Kidney (tissue), 14 donors: ENCODE measurements around the gene FLRT1. TPM values are rescaled to one million over a fixed set of nuclear protein-coding genes. Genes with fewer than 3 reads are reported as not detected.

Source experiments
- DNase-seq, 5 donors: peaks; one replicate each; pipeline ENCODE4 v3.0.0-alpha.2; 2013 to 2020
- FAIRE-seq: peaks from 2 replicates; lab custom pipeline; 2012; peaks lifted over from hg19 to GRCh38; lab: Jason Lieb, UNC
- H3K27ac ChIP-seq, 2 donors: one replicate each; pipeline ENCODE4 v1.7.0; 2013; ENCODE audit warnings: low read depth in 2 of 2, low read length in 2 of 2, inconsistent platforms in 1 of 2
- H3K27me3 ChIP-seq: one replicate; pipeline ENCODE4 v1.7.1; 2013; ENCODE audit warnings: low read length, inconsistent platforms; ENCODE audit not compliant: control insufficient read depth, insufficient read depth
- H3K36me3 ChIP-seq, 3 donors: one replicate each; pipeline versions ENCODE4 v1.7.0 to v1.7.1; 2013; ENCODE audit warnings: low read length in 3 of 3, control low read depth in 1 of 3, inconsistent platforms in 1 of 3; ENCODE audit not compliant: insufficient read depth in 3 of 3, control insufficient read depth in 2 of 3
- H3K4me1 ChIP-seq, 3 donors: one replicate each; pipeline versions ENCODE4 v1.7.0 to v1.7.1; 2013; ENCODE audit warnings: low read length in 3 of 3, inconsistent platforms in 1 of 3, low read depth in 1 of 3; ENCODE audit not compliant: control insufficient read depth in 2 of 3, insufficient read depth in 2 of 3
- H3K4me3 ChIP-seq, 3 donors: one replicate each; pipeline versions ENCODE4 v1.7.0 to v1.8.1; 2013; ENCODE audit warnings: low read length in 3 of 3, control low read depth in 1 of 3, inconsistent platforms in 1 of 3
- H3K9ac ChIP-seq, 3 donors: one replicate each; pipeline versions ENCODE4 v1.7.0 to v1.7.1; 2013; ENCODE audit warnings: low read length in 3 of 3, control low read depth in 1 of 3, inconsistent platforms in 1 of 3
- H3K9me3 ChIP-seq, 3 donors: one replicate each; pipeline versions ENCODE4 v1.7.0 to v1.7.1; 2013; ENCODE audit warnings: low read length in 3 of 3, control low read depth in 1 of 3, inconsistent platforms in 1 of 3; ENCODE audit not compliant: control insufficient read depth in 2 of 3, insufficient read depth in 1 of 3
- intact Hi-C: fragments of 100-400 bp; cut with DNase I; formaldehyde crosslinking; loops from one replicate; pipeline ENCODE4 v1.11.1; 2022
- polyA plus RNA-seq: library from polyadenylated mRNA; stranded (reverse); fragments of 350-450 nt; fragmentation: Illumina TruSeq; extraction: RNeasy Lipid Tissue Mini Kit (QIAGEN cat#74804); gene quantifications from one replicate; pipeline ENCODE4 v1.2.3, GENCODE V29; 2014; ENCODE audit warnings: low read depth, low replicate concordance; ENCODE audit not compliant: insufficient read depth
- total RNA-seq: library from RNA; stranded (reverse); fragmentation: NEBNext Ultra II Directional; extraction: Animal tissue kit (Norgen Biotek cat#: 25700); gene quantifications from one replicate; pipeline ENCODE4 v1.2.1, GENCODE V29; 2021
- TF ChIP-seq, protein P1 (sequence below): IDR thresholded peaks from 3 replicates; pipeline ENCODE4 v1.5.1; 2012; ENCODE audit warnings: mild to moderate bottlenecking, moderate library complexity, borderline replicate concordance; ENCODE audit not compliant: insufficient read depth; ENCODE audit errors: extremely low read depth
- donor health status: control.
- donor health status: control.
- donor health status: control.
- donor health status: control.
- donor health status: control.
- donor health status: DM: yes; HTN: yes; CAD: no.
- donor health status: Normal renal cell carcinoma (clear cell type).

FLRT1 gene
- total and polyA plus RNA-seq, 2 donors from 2014 or later, result 0.66 to 1.5 TPM

DNA sequence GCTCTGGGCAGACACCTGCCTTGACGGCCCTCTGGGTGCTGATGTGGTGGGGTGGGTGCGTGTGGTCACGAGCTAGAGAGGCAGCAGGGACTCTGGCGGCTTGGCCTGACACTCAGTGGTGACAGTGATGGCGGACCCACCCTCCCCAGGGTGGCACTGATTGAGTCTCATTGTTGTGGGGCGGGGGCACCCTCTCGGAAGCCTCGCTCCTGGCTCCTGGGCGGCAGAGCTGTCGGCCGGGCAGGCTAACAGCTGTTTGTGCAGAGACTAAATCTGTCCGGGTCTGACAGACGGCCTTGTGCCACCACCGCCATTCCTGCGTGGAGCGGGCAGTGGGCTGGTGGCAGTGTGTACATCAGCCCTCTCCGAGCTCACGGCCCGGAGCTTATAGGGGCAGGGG, 15.6 kb downstream of the FLRT1 start:
- Histone ChIP-seq H3K36me3 (no peaks in the 10 kb centered on the region), H3K4me1 (peaks cover 0 to 4% (median 0%) of the 10 kb centered on the region in 3 donors), H3K4me3 (no peak overlapping the region), H3K27me3 (no peaks in the 10 kb centered on the region), H3K9ac (no peak overlapping the region), H3K27ac (no peak overlapping the region), H3K9me3 (no peaks in the 10 kb centered on the region)
- intact Hi-C loops, result no loop called here
- FAIRE-seq (no peak), DNase-seq (no peak)
- TF ChIP-seq, protein P1, sequence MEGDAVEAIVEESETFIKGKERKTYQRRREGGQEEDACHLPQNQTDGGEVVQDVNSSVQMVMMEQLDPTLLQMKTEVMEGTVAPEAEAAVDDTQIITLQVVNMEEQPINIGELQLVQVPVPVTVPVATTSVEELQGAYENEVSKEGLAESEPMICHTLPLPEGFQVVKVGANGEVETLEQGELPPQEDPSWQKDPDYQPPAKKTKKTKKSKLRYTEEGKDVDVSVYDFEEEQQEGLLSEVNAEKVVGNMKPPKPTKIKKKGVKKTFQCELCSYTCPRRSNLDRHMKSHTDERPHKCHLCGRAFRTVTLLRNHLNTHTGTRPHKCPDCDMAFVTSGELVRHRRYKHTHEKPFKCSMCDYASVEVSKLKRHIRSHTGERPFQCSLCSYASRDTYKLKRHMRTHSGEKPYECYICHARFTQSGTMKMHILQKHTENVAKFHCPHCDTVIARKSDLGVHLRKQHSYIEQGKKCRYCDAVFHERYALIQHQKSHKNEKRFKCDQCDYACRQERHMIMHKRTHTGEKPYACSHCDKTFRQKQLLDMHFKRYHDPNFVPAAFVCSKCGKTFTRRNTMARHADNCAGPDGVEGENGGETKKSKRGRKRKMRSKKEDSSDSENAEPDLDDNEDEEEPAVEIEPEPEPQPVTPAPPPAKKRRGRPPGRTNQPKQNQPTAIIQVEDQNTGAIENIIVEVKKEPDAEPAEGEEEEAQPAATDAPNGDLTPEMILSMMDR, result no peak

DNA sequence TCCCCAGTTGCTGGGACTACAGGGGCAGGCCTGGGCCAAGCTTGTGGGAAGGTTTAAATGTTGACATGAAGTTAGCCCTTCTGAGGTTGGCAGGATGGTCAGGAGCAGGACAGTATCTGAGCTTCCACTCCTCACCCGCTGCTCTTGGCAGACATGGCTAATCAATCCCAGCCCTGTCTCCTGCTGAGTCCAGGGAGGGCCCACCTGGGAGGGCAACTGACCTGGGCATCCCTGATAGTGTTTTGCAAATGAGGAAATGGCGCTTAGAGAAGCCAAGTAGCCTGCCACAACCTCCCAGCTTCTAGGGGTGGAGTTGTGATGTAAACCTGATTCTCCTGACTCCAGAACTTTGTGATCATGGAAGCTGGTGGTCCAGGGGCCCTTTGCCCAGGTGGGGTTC, 16.7 kb downstream of the FLRT1 start:
- TF ChIP-seq, protein P1, result no peak
- Histone ChIP-seq H3K27me3 (no peaks in the 10 kb centered on the region), H3K9me3 (no peaks in the 10 kb centered on the region), H3K4me1 (peaks cover 0 to 4% (median 0%) of the 10 kb centered on the region in 3 donors), H3K27ac (no peak overlapping the region), H3K4me3 (no peak overlapping the region), H3K9ac (no peak overlapping the region), H3K36me3 (no peaks in the 10 kb centered on the region)
- FAIRE-seq (no peak), DNase-seq (no peak)
- intact Hi-C loops, result no loop called here

DNA sequence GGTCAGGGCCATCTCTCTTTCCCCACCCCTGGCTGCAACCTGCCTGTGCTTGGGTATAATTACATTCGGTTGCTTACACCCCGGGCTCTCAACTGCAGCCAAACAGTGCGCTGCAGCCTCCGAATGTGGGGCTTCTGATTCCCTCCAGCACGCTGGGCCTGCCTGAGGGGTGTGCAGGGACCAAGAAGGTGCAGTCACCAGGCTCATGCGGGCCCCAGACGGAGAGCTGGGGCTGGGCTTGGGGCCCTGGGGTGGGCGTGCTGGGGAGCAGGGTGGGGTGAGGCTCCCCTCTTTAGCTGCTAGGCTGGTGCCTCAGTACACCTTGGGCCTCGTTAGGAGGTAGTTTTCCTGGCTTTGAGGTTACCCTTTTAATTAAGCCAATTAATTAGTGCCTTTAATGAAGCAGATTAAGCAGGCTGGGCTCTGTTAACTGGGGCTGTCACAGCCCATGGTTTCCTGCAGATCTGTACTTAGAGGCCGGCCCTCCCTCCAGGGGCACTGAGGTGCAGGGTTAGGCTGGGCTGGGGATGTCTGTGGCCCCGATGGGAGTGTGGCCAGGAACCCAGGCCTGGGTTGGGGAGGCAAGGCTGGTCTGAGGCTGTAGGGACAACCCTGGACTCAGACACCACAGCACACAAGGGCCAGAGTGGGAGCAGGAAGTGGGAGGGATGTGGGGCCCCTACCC, 17.3 kb downstream of the FLRT1 start:
- Histone ChIP-seq H3K9ac (no peak overlapping the region), H3K36me3 (no peaks in the 10 kb centered on the region), H3K4me1 (peaks cover 0 to 4% (median 0%) of the 10 kb centered on the region in 3 donors), H3K4me3 (no peak overlapping the region), H3K9me3 (no peaks in the 10 kb centered on the region), H3K27ac (no peak overlapping the region), H3K27me3 (no peaks in the 10 kb centered on the region)
- DNase-seq (no peak), FAIRE-seq (no peak)
- TF ChIP-seq, protein P1, result no peak
- intact Hi-C loops, result no loop called here

DNA sequence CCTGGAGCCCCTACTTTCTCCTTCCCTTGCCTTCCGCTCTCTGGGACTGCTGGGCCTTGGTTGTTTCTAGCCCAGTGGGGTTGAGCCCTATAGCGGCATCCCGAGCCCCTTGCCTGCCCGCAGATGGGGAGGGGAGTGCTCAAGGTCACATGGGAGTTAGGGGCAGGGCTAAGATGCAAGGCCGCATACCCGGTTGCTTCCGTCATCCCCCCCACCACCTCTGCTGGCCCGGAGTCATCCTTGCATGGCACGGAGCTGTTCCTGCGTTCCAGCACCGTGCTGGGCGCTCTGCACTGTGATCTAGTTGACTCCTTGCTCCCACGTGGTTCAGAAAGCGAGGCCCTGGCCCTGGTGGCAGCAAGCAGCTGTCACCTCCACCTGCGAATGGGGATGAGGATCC, 18.0 kb downstream of the FLRT1 start:
- Histone ChIP-seq H3K9ac (no peak overlapping the region), H3K36me3 (no peaks in the 10 kb centered on the region), H3K4me1 (peaks cover 0 to 4% (median 0%) of the 10 kb centered on the region in 3 donors), H3K4me3 (no peak overlapping the region), H3K27me3 (no peaks in the 10 kb centered on the region), H3K9me3 (no peaks in the 10 kb centered on the region), H3K27ac (no peak overlapping the region)
- FAIRE-seq (no peak), DNase-seq (peak in 3 of 5 donors; percentile 61 to 71 (median 61))
- intact Hi-C loops, result no loop called here
- TF ChIP-seq, protein P1, result no peak
